ENCODE data around the gene HEPN1. TPM values are rescaled to one million over a fixed set of nuclear protein-coding genes. Genes with fewer than 3 reads are reported as not detected.

Gene HEPN1
- total RNA-seq, 1 donor from 2014 or later: not detected

- no peak for DNase-seq (ENCODE audit: low spot score)
Measured at GRCh38 chr11:124899383-124900145, 19.5 kb upstream of the HEPN1 start.

GRCh38 chr11:124900464-124900863 lies 18.6 kb upstream of the HEPN1 start:
- peak; percentile 42 for DNase-seq (ENCODE audit: low spot score)

GRCh38 chr11:124902616-124903015 lies 16.4 kb upstream of the HEPN1 start:
- DNase-seq (ENCODE audit: low spot score): no peak

GRCh38 chr11:124915541-124916369 lies 3.3 kb upstream of the HEPN1 start:
- DNase-seq (ENCODE audit: low spot score): no peak

GRCh38 chr11:124916370-124916710 lies 2.7 kb upstream of the HEPN1 start:
- DNase-seq (ENCODE audit: low spot score): no peak

GRCh38 chr11:124917115-124917637 lies 1.9 kb upstream of the HEPN1 start:
- DNase-seq (ENCODE audit: low spot score): no peak

GRCh38 chr11:124919898-124920297 lies 848 bp downstream of the HEPN1 start:
- DNase-seq (ENCODE audit: low spot score): no peak

- DNase-seq (ENCODE audit: low spot score): no peak
Measured at GRCh38 chr11:124920356-124920755, 1.3 kb downstream of the HEPN1 start.

GRCh38 chr11:124920870-124921609 lies 2.0 kb downstream of the HEPN1 start:
- DNase-seq (ENCODE audit: low spot score): peak; percentile 77

- DNase-seq (ENCODE audit: low spot score): no peak
Measured at GRCh38 chr11:124922831-124923230, 3.8 kb downstream of the HEPN1 start.

- DNase-seq (ENCODE audit: low spot score): no peak
Measured at GRCh38 chr11:124923296-124923695, 4.2 kb downstream of the HEPN1 start.

GRCh38 chr11:124928942-124929665 lies 10.1 kb downstream of the HEPN1 start:
- DNase-seq (ENCODE audit: low spot score): no peak

- DNase-seq (ENCODE audit: low spot score): no peak
Measured at GRCh38 chr11:124930799-124931198, 11.7 kb downstream of the HEPN1 start.

- no peak for DNase-seq (ENCODE audit: low spot score)
Measured at GRCh38 chr11:124934862-124935547, 16.0 kb downstream of the HEPN1 start.

- no peak for DNase-seq (ENCODE audit: low spot score)
Measured at GRCh38 chr11:124935548-124936514, 16.8 kb downstream of the HEPN1 start, which contains the start of gene HEPACAM. TSS of gene HEPACAM (minus strand) at chr11:124936047. CDS start at chr11:124936006, 41 bp downstream.

GRCh38 chr11:124937336-124937935 lies 18.4 kb downstream of the HEPN1 start:
- DNase-seq (ENCODE audit: low spot score): no peak

- no peak for DNase-seq (ENCODE audit: low spot score)
Measured at GRCh38 chr11:124938206-124938765, 19.2 kb downstream of the HEPN1 start.

- no peak for DNase-seq (ENCODE audit: low spot score)
Measured at GRCh38 chr11:124938970-124939369, 19.9 kb downstream of the HEPN1 start.

- DNase-seq (ENCODE audit: low spot score): no peak
Measured at GRCh38 chr11:124941703-124942102, 22.7 kb downstream of the HEPN1 start.

Measured in umbilical cord (tissue), 2 donors.